Esophagus muscularis mucosa (tissue), 4 donors: ENCODE data around the gene HNRNPH3. TPM values are rescaled to one million over a fixed set of nuclear protein-coding genes. Genes with fewer than 3 reads are reported as not detected.
"Not testable (repeated sequence)": the region's sequence is repeated elsewhere in the genome, so short reads cannot be mapped to it uniquely, and the experiment has no call there.

Experiments used
- DNase-seq: peaks from one replicate; pipeline ENCODE4 v3.0.0-alpha.2; 2017; ENCODE audit errors: extremely low spot score
- H3K27ac ChIP-seq, 4 donors: fragments of 200-600 bp; sonication (generic); replicated peaks in 1 of 4; 1 replicate in 3 of 4; 2 replicates in 1 of 4; pipeline ENCODE4 v1.5.1; 2016 to 2019; ENCODE audit warnings: mild to moderate bottlenecking in 1 of 4
- H3K27me3 ChIP-seq, 4 donors: fragments of 200-600 bp; sonication (generic); one replicate each; pipeline versions ENCODE4 v1.5.1 to v1.6.0; 2016 to 2019
- H3K36me3 ChIP-seq, 4 donors: fragments of 200-600 bp; sonication (generic); one replicate each; pipeline ENCODE4 v1.5.1; 2016 to 2019
- H3K4me1 ChIP-seq, 4 donors: fragments of 200-600 bp; sonication (generic); one replicate each; pipeline ENCODE4 v1.5.1; 2016 to 2019
- H3K4me3 ChIP-seq, 4 donors: fragments of 200-600 bp; sonication (generic); 1 replicate in 2 of 4; 2 replicates in 2 of 4; pipeline ENCODE4 v1.5.1; 2016 to 2019; ENCODE audit warnings: mild to moderate bottlenecking in 4 of 4, moderate library complexity in 1 of 4
- H3K9me3 ChIP-seq, 4 donors: fragments of 200-600 bp; sonication (generic); 1 replicate in 3 of 4; 2 replicates in 1 of 4; pipeline ENCODE4 v1.5.1; 2016 to 2019
- EP300 ChIP-seq: sonication (generic); formaldehyde crosslinking; IDR thresholded peaks from one replicate; pipeline ENCODE4 v1.6.1; 2017; ENCODE audit warnings: antibody characterized with exemption
- POLR2A ChIP-seq: fragments of 450-650 bp; IDR thresholded peaks from one replicate; pipeline ENCODE4 v1.6.1; 2017; ENCODE audit warnings: antibody characterized with exemption, moderate library complexity, mild to moderate bottlenecking, low read depth
- POLR2AphosphoS5 ChIP-seq, 2 donors: sonication (generic); formaldehyde crosslinking; IDR thresholded peaks; one replicate each; pipeline ENCODE4 v1.6.1; 2017; ENCODE audit warnings: antibody characterized with exemption in 2 of 2
- WGBS: methylation state at CpG from one replicate; pipeline ENCODE4 v1.1.5; 2018; 5-methylcytosine and 5-hydroxymethylcytosine counted together
- intact Hi-C: fragments of 100-400 bp; cut with DNase I; formaldehyde crosslinking; loops from one replicate; pipeline ENCODE4 v1.15.1; 2023
- total RNA-seq, 4 donors: library from RNA; depleted of rRNA; stranded (reverse); fragments of >200 nt; gene quantifications; one replicate each; pipeline versions ENCODE4 v1.1.0 to v1.2.1, GENCODE V29; 2016
- TF ChIP-seq, protein P1 (sequence below), 3 experiments: fragments of 200-600 bp in 2 of 3; fragments of 450-650 bp in 1 of 3; sonication (generic) in 2 of 3; IDR thresholded peaks; one replicate each; pipeline ENCODE4 v1.5.1; 2017 to 2019; ENCODE audit warnings: antibody characterized with exemption in 3 of 3, mild to moderate bottlenecking in 2 of 3, moderate library complexity in 1 of 3

HNRNPH3 gene
- total RNA-seq, 4 donors from 2014 or later = 41.3 to 81.8 (median 61.7) TPM

DNA sequence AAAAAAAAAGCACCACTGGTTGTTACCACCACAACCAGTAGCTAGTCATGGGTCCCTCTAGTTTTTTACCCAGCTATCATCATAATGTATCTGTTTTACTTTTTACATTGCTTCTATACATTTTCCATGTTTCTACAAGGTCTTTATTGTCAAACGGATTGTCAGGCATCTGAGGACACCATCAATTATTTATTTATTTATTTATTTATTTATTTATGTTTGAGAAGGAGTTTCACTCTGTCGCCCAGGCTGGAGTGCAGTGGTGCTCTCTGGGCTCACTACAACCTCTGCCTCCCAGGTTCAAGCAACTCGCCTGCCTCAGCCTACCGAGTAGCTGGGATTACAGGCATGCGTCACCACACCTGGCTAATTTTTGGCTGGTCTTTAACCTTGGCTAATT lies 29.0 kb upstream of the HNRNPH3 start:
- 71% methylated on average over 5 of the region's 5 CpGs for WGBS
- Histone ChIP-seq H3K4me3 (no peak overlapping the region), H3K27me3 (no peaks in the 10 kb centered on the region), H3K9me3 (no peaks in the 10 kb centered on the region), H3K4me1 (peaks cover 3 to 11% (median 8%) of the 10 kb centered on the region in 4 donors), H3K27ac (no peak overlapping the region), H3K36me3 (no peaks in the 10 kb centered on the region)
- DNase-seq = no peak
- intact Hi-C loops = loop anchor here (2.0 kb wide), 1 partner anchor 90 kb away; no protein-coding TSS in a partner anchor
- TF ChIP-seq EP300 = no peak

DNA sequence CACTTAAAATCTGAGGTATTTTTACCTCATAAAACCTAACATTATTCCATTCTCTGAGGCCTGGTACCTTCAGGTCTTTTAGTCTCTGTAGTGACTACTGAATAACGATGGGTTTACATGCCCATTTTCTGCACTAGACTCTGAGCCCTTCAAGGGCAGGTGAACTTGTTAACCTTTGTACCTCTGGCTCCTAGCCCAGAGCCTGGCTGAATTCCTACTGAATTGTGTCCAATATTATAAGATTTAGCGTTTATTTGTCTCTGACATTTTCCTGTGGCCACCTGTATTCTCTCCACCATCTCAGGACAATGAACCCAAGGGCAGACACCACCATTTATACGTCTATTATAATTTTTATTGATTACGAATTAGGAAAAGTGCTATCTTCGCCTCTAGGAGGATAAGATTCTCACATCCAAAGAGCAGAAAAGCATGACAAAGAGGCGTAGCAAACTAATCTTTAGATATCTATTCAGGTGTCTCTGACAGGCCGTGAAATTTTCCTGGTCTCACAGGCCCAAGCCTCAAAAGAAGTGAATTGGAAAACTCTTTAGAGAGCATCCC lies 27.9 kb upstream of the HNRNPH3 start:
- WGBS = 68% methylated on average over 7 of the region's 7 CpGs
- intact Hi-C loops = loop anchor here (2.0 kb wide), 1 partner anchor 91 kb away; no protein-coding TSS in a partner anchor
- TF ChIP-seq POLR2A (no peak), EP300 (no peak), POLR2AphosphoS5 (IDR thresholded peaks at IDR 0.05) (no peak)
- TF ChIP-seq, protein P1, sequence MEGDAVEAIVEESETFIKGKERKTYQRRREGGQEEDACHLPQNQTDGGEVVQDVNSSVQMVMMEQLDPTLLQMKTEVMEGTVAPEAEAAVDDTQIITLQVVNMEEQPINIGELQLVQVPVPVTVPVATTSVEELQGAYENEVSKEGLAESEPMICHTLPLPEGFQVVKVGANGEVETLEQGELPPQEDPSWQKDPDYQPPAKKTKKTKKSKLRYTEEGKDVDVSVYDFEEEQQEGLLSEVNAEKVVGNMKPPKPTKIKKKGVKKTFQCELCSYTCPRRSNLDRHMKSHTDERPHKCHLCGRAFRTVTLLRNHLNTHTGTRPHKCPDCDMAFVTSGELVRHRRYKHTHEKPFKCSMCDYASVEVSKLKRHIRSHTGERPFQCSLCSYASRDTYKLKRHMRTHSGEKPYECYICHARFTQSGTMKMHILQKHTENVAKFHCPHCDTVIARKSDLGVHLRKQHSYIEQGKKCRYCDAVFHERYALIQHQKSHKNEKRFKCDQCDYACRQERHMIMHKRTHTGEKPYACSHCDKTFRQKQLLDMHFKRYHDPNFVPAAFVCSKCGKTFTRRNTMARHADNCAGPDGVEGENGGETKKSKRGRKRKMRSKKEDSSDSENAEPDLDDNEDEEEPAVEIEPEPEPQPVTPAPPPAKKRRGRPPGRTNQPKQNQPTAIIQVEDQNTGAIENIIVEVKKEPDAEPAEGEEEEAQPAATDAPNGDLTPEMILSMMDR (IDR thresholded peaks at IDR 0.05) = no peak
- H3K4me1 ChIP-seq = peaks cover 3 to 11% (median 8%) of the 10 kb centered on the region in 4 donors
- H3K4me3 ChIP-seq = no peak overlapping the region
- DNase-seq = no peak
- no peaks in the 10 kb centered on the region for H3K9me3 ChIP-seq
- no peaks in the 10 kb centered on the region for H3K27me3 ChIP-seq
- H3K36me3 ChIP-seq = no peaks in the 10 kb centered on the region
- no peak overlapping the region for H3K27ac ChIP-seq

DNA sequence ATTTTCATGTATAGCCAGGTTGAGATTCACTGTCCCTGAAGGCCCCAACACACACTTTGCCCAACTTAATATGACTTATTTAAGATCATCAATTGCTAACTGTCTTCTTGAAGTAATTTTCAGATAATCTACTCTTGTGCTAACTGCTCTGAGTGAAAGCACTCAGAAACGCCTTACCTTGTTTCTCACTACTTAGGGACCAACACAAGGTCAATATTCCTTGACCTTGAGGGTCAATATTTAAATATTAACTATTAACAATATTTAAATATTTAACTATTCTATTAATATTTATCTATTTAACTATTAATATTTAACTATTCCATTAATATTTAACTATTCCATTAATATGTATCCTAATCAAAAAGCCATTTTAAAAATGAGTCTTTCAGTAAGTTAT lies 26.0 kb upstream of the HNRNPH3 start:
- H3K4me1 ChIP-seq = peaks cover 3 to 11% (median 8%) of the 10 kb centered on the region in 4 donors
- WGBS = 0% methylated on average over 1 of the region's 1 CpG
- H3K4me3 ChIP-seq = no peak overlapping the region
- intact Hi-C loops = no loop called here
- no peak overlapping the region for H3K27ac ChIP-seq
- DNase-seq = no peak
- no peak for TF ChIP-seq POLR2A
- TF ChIP-seq, protein P1 (IDR thresholded peaks at IDR 0.05) = no peak
- TF ChIP-seq EP300 = no peak
- TF ChIP-seq POLR2AphosphoS5 (IDR thresholded peaks at IDR 0.05) = no peak
- H3K9me3 ChIP-seq = no peaks in the 10 kb centered on the region
- no peaks in the 10 kb centered on the region for H3K27me3 ChIP-seq
- H3K36me3 ChIP-seq = no peaks in the 10 kb centered on the region

- Histone ChIP-seq H3K27me3 (no peaks in the 10 kb centered on the region), H3K27ac (no peak overlapping the region), H3K36me3 (no peaks in the 10 kb centered on the region), H3K4me3 (no peak overlapping the region), H3K9me3 (no peaks in the 10 kb centered on the region), H3K4me1 (no peaks in the 10 kb centered on the region)
- no peak for DNase-seq
- TF ChIP-seq, protein P1 (IDR thresholded peaks at IDR 0.05) = no peak
- TF ChIP-seq POLR2AphosphoS5 (IDR thresholded peaks at IDR 0.05) (no peak), EP300 (no peak), POLR2A (no peak)
- intact Hi-C loops = no loop called here
These were observed 21.3 kb upstream of the HNRNPH3 start for GRCh38 chr10:68310531-68310930.

DNA sequence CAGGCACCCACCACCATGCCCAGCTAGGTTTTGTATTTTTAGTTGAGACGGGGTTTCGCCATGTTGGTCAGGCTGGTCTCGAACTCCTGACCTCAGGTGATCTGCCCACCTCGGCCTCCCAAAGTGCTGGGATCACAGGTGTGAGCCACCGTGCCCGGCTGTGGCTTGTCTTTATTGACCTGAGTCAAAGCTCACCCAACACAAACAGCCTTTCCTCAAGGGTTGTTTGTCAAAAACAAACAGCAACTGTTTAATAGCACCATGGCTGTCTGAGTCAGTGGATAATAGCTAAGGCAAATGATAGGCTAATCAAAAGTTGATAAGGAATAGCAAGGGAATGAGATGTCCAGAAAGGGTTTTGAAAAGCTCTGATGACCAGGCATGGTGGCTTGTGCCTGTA lies 16.9 kb upstream of the HNRNPH3 start:
- DNase-seq, H3K36me3 ChIP-seq, H3K27ac ChIP-seq, H3K4me3 ChIP-seq, H3K27me3 ChIP-seq, H3K4me1 ChIP-seq, intact Hi-C loops: not testable (repeated sequence)
- H3K9me3 ChIP-seq = peaks cover 0 to 14% (median 8%) of the 10 kb centered on the region in 4 donors
- 100% methylated on average over 5 of the region's 6 CpGs for WGBS

- WGBS = 92% methylated on average over 1 of the region's 1 CpG
- no peak for DNase-seq
- no peaks in the 10 kb centered on the region for H3K4me1 ChIP-seq
- H3K27ac ChIP-seq = no peak overlapping the region
- intact Hi-C loops = no loop called here
- peaks cover 0 to 14% (median 8%) of the 10 kb centered on the region in 4 donors for H3K9me3 ChIP-seq
- no peak overlapping the region for H3K4me3 ChIP-seq
- H3K27me3 ChIP-seq = no peaks in the 10 kb centered on the region
- TF ChIP-seq POLR2A (no peak), POLR2AphosphoS5 (IDR thresholded peaks at IDR 0.05) (no peak), EP300 (no peak)
- TF ChIP-seq, protein P1 (IDR thresholded peaks at IDR 0.05) = no peak
- H3K36me3 ChIP-seq = no peaks in the 10 kb centered on the region
These were observed 16.3 kb upstream of the HNRNPH3 start for GRCh38 chr10:68315582-68315981.
